IPS-18c (cell line): ENCODE results near the gene RYR3.
A peak's percentile ranks its signal among the peaks of the same experiment; 100 is the strongest.

Experiments used
- H3K4me3 ChIP-seq: 2 replicates; pipeline ENCODE4 v1.7.0; 2013; ENCODE audit warnings: low read depth, mild to moderate bottlenecking, low read length, moderate library complexity; ENCODE audit not compliant: insufficient read depth
- H3K9me3 ChIP-seq: one replicate; pipeline ENCODE4 v1.6.1; 2013; ENCODE audit warnings: mild to moderate bottlenecking, low read length, moderate library complexity; ENCODE audit not compliant: control insufficient read depth, insufficient read depth

The RYR3 gene

DNA sequence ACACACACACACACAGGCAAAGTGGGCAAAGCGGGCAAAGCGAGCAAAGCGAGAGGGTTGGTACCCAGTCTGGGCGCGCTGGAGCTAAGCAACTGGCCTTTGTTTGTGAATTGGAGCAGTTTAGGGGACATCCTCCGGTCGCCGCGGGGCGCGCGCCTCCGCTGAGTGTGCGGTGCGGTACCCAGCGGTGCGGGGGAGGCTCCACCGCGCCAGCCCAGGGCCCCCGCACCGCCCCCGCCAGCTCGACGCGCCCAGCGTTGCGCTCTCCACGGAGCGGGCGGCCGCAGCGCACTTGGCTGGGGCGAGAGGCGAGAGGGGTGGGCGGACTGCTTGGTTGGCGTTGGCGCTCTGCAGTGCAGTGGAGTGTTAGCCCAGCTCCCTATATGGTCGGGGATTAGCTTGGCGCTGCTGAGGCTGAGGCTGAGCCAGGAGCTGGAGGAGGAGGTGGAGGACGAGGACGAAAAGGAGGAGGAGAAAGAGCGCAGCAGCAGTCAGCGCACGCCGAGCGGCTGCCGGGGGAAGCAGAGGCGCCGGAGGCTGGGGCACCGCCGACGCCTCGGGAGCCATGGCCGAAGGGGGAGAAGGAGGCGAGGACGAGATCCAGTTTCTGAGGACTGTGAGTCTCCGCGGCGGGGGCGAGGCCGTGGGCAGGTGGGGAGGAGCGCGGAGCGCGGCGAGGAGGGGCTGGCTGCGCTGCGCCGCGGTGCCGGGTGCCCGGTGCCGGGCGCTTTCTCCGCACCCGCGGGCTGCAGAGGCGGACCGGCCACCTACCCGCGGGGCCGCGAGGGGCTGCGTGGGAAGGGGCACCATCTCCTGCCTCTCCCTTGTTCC, at the start of gene RYR3:
RYR3 (plus strand) TSS at position 487 of the 831 bp plus-strand sequence; CDS start at position 566, 79 bp downstream.
- Histone ChIP-seq H3K9me3 (no peaks in the 10 kb centered on the region), H3K4me3 (peak within 1 kb of the TSS; percentile 69)

DNA sequence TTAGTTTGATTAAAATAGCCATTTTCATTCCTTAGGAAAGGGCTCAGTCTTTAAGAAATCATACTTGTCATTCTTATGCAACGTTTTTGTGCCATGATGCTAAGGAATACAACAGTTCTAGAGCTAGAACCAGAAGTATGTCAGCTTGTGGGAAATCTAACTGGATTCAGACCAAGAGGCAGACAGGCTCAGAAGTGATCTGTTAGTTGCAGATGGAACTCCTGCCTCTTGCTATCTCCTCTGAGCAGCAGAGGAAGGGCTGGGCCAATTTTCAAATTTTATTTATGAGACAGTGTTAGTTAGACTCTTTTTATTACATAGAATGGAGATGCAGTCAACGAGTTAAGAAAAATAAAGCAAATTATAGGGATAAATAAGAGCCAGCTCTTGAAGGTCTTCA, 48.5 kb upstream of the RYR3 start:
- no peaks in the 10 kb centered on the region for H3K9me3 ChIP-seq

DNA sequence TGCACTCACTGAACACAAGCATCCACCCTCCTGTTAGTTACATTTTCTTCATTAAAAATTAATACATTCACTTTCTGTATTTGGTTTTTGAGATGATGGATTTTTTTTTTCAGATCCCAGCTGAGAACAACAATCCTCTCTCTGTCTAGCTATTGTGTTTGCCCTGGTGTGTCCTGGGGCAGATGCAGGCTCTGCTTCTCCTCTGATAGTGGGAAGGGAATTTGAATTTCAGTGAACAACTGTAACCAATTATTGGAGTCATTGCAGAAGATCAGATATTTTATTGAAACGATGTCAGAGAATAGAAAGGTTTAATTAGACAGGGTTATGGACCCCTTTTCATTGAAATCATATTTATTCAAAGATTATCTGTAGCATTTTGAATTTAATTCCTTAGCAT, 33.1 kb upstream of the RYR3 start:
- H3K9me3 ChIP-seq = no peaks in the 10 kb centered on the region
- no peak overlapping the region for H3K4me3 ChIP-seq

More for the DNA sequence above, 48.5 kb upstream of the RYR3 start:
- H3K4me3 ChIP-seq = no peak overlapping the region

DNA sequence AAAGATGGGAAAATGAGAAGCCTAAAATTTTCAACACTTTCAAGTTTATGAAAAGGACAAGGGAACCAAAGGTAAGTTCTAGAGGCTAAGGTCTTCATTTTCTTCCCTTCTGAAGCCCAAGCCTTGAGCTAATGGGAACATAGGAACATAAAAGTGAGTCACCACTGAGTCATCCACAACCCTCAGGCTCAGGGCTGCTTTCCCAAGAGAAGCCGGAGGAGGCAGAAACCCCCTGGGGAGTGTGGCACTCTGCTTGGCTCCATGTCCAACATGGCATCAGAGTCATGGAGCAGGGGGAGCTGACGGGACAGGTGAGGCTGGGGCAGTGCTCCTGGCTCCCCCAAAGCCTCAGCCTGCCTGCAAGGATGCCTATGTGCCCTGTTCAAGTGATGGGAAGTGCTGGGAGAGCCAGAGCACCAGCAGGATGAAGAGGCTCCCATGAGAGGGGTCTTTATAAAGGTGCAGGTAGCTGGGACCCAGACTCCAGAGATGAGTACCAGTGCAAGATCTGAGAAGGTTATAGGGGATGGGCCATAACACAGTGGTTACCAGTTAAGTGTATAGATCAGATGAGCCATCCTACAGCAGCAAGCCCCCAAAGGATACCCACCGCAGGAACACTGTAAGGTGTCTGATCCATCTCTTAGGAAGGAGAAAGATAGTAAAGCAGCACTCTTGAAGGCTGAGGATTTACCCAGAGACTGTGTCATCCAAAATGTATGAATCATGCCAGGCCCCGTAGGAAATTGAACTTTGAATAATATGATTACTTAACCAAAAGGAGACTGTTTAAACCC, 31.8 kb upstream of the RYR3 start:
- Histone ChIP-seq H3K9me3 (no peaks in the 10 kb centered on the region), H3K4me3 (no peak overlapping the region)

DNA sequence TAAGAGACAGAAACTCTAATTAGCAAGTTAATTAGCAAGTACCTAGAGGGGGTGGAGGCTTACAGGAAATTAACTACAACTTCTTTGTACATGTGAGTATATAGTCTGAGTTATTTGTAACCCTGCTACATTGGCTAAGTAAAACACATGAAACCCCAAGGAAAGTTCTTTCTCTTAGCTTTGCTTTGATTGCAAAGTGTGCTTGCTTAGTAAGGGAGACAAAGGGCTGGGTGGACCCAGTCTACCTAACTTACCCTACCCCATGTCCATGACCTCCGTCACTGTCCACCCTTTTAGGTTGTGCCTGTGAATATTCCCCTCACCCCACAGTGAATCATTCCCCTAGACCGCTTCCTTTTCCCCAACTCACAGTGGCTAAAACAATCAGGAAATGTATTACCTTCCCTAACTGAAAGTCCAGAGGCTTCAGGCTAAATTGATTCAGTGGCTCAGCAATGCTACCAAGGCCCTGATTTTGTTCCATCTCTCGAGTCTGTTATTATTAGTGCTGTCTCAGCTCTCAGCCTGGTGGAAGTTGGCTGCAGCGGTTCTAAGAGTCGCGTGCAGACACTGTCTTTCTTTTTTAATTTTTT, 31.1 kb upstream of the RYR3 start:
- H3K9me3 ChIP-seq = no peaks in the 10 kb centered on the region

DNA sequence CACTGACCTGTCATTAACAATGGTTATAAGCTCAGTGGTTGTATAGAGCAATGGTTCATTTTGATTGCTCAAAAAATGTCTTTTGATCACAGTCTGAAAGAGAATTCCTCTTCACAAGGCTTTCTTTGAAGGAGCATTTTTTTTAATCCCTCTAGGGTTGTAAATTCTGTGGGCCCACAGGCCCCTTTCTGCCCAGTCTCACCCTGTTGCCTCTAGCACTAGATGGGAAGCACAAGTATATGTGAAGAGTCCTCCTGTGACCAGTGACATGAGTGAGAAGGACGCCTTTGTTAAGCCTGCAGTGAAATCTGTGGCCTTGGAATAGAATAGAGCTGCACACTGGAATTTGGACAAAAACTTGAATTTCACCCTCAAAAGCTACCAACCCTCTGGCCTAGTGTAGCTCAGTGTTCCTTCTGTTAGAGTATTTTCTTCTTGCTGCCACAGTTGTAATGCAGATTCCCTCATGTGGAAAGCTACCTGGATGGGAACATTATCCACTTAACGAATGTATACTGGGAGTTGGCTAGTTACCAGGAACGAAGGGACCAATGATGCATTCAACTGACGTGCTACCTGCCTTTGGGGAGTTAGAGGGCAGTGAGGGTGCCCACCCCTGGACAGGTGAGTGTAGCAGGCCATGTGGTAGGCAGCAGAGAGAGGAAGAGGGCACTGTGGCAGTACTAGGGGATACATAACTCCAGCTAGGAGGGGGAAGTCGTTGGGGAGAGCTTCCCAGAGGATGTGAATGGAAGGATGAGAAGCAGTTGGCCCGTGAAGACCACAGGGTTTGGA, 28.3 kb upstream of the RYR3 start:
- Histone ChIP-seq H3K9me3 (no peaks in the 10 kb centered on the region), H3K4me3 (no peak overlapping the region)

More for the DNA sequence above, 31.1 kb upstream of the RYR3 start:
- H3K4me3 ChIP-seq = no peak overlapping the region

DNA sequence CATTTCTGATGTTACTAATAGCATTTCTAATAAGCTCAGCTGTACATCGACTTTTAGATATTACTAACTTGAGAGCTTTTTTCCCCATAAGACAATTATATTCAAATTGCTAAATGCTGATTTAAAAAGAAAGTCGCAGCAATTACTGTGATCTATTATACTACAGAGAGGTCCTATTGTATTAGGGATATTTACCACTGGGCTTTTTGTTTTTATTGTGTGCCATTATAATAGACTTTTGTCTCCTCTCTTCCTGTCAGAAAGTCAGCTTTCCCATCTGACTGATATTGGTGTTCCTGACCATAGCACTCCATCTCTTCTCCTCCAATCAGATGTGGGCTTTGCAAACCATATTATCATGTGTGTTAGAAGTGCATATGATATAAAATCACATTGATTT, 27.2 kb upstream of the RYR3 start:
- no peak overlapping the region for H3K4me3 ChIP-seq
- H3K9me3 ChIP-seq = no peaks in the 10 kb centered on the region

DNA sequence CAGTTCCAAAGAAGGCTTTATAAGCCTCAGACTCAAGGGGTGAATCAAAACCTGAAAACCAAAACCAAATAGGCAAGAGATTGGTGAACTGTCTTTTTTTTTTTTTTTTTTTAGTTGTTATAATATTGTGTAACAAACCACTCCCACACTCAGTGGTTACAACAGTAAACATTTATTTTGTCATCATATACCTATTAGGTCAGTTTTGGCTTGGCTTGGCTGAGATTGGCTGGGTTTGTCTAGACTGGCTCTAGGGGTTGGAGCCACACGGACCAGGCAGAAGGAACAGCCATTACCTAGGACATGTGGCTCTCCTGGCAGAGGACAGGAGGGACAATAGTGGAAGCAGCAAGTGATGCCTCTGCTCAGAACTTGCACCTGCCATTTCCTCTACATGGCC, 26.4 kb upstream of the RYR3 start:
- no peaks in the 10 kb centered on the region for H3K9me3 ChIP-seq
- H3K4me3 ChIP-seq = no peak overlapping the region

DNA sequence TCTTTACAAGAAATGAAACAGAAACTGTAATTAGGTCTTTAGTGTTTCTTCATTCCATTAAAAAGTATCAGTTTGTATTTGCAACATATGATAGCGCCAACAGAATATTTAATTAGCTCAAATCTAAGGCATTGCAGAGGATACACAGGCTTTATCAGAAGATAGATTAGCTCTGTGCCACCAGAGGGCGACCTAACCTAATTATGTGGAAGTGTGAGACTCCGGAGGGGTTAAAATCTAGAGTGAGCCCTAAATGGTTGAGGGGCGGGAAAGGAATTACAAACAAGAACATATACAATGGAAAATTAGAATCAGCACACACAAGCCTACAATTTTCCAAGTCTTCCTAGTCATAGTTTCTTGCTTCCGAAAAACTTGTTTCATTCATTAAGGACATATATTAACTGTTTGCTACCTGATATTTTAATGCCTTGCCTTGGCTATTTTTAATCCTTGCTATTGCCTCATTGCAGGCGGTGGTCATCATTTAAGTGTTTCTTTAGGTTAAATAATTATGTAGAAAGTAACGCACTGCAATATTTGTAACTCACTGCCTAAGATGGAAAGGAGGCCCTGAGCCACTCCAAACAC, 18.0 kb upstream of the RYR3 start:
- Histone ChIP-seq H3K4me3 (no peak overlapping the region), H3K9me3 (no peaks in the 10 kb centered on the region)

DNA sequence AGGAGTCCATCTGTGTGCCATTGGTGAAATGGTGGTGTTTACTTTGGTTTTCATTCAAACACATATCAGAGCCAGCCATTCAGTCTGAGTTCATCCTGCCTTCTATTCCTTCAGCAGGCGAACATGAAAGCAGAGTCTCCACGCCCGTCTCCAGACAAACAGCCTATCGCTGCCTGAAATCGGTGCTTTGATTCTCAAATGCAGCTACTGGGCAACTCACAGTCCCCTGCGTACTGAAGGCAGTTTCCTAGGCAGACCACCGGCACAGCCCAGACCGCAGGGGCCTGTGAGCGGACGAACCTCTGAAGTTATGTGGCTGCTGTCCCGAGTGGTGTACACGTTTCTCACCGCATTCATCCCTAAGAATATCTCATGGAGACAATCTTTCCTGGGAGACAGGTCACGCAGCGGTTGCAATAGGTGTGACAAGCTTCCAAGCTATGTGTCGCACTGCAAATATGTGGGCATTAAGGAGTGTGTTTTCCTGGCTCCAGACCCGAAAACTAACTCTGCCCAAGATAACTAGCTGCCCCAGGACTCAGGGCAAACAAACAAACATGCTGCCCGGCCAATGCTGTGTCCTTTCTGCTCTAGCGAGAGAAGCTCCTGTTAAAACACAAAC, 16.9 kb upstream of the RYR3 start:
- no peaks in the 10 kb centered on the region for H3K9me3 ChIP-seq
- no peak overlapping the region for H3K4me3 ChIP-seq

DNA sequence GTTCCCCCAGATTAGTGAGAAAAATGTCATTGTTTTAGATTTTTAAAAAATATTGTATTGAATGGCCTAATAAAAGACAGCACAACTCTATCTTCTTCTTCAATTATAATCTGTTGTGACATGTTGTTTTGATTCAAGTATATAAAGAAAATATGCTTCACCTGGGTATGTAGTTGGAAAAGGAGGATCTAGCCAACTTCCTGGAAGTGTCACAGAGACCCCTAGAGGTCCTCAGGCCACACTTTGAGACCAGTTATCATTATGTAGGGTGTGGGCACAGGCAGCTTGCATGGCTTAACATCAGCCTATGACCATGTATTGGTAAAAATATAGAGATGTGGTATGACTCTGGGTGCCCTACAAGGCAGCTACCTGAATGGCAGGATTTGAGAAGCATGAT, 14.7 kb upstream of the RYR3 start:
- Histone ChIP-seq H3K4me3 (no peak overlapping the region), H3K9me3 (no peaks in the 10 kb centered on the region)

DNA sequence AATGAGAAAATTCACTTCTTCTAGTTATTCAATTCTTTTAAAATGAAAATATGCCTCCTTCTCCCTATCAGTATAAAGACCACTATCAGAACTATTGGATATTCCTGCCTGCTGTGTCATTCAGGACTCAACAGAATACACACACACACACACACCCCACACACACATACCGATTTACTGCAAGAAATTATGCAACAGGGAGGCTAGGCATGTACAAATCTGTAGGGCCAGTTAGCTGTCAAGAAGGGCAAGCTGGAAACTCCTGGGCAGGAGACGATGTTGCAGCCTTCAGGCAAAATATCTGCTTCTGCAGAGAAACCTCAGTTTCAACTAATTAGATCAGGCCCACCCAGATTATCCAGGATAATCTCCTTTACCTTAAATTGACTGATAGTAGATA, 13.9 kb upstream of the RYR3 start:
- no peaks in the 10 kb centered on the region for H3K9me3 ChIP-seq
- H3K4me3 ChIP-seq = no peak overlapping the region

DNA sequence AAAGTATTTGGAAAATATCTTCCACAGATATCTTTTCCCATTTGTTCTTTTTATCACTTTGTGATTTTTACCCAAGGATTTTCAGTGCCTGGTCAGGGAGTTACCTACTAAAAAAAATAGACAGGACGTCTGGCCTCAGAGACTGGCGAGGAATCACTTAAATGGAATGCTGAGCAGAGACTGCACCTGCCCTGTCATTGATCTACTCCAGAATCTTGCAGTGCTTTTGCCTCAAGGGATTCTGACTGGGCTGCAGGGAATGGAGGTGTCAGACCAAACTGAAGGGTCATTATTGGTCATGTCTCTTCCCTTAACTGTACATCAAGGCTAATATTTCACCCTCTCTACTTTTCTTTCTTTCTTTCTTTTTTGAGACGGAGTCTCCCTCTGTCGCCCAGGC, 12.1 kb upstream of the RYR3 start:
- no peak overlapping the region for H3K4me3 ChIP-seq
- H3K9me3 ChIP-seq = no peaks in the 10 kb centered on the region

DNA sequence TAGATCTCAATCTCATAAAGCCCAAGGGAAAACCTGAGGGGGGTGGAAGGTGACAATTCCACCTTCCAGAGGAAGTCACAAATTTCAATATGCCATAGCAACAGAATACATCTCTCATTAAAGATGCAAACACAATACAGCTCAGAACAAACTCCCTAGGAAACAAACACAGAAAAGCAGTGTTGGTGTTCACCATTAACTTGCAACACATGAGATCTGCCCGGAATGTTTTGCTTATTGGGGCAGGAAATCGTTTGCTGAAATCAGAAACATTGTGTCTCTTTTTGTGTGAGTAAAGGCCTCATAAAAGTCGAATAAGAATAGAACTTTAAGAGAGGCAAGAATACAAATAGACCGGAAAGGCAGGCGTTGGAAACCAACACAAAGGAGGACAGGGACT, 5.8 kb upstream of the RYR3 start:
- no peaks in the 10 kb centered on the region for H3K9me3 ChIP-seq
- no peak overlapping the region for H3K4me3 ChIP-seq

DNA sequence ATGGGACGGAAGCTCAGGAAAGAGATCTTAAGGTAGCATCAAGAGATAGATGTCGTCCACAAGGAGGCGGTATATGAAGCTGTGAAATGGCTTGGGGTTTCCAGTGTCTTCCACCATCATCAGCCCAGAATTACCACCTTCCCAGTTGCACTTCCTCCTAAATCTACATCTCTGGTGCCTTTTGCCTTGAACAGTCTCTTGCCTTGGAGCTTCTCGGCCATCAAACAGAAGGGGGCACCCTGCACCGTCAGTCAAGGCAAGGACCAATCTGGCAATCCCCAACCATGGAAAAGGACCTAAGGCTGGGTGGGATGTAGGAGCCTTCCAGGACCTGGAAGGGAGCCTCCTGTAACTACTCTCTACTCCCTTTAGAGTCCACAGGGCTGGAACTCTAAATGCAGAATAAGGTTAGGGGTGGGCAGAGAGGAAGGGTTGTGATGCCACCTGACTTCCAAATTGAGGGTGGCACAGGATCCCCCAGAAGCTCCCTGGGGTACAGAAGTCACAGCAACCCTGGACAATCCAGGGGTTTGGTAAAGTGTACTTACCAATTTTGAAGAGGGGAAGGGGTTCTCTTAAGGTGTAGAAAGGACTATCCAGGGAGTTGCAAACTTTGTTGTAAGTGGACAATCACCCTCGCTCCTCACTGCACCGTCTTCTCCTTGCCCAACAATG, 1.0 kb upstream of the RYR3 start:
- no peaks in the 10 kb centered on the region for H3K9me3 ChIP-seq
- peak overlapping the region; percentile 69; the same call in 1 of the 2 replicates for H3K4me3 ChIP-seq

DNA sequence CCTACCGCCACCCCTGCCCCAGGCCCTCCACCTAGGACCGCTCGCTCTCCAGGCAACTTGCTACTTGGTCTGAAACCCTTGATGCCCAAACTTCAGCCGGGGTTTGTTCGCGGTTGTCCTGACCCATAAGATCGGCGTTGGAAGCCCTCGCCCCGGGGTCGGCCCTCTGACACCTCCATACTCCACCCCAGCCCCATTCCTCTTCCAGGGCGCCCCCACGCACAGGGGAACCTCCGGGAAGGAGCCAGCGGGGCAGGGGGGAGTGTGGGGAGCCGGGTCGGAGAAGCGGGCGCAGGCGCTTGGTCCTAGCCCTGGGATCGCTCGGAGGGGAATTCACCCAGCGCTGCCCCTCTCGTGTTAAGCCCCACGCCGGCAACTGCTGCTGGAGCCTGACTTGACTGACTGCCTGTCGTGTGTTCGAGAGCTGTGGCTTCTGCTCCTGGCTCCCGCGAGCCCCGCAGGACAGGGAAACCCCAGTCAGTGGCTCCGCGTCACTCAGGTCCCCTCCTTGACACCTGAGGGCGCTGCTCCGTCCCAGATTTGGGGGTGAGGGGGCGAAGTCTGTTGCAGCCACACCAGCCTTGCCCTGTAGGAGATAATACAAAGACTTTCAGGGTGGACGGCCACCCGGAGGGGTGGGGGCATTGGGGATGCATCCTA, 675 bp downstream of the RYR3 start:
- H3K4me3 ChIP-seq = peak overlapping the region; percentile 69
- no peaks in the 10 kb centered on the region for H3K9me3 ChIP-seq
